Measurements from ENCODE around the gene SERPINI1. TPM values are rescaled to one million over a fixed set of nuclear protein-coding genes. Genes with fewer than 3 reads are reported as not detected.

SERPINI1 gene
- total RNA-seq, 1 experiment from 2014 or later, result 0.14 TPM

DNA sequence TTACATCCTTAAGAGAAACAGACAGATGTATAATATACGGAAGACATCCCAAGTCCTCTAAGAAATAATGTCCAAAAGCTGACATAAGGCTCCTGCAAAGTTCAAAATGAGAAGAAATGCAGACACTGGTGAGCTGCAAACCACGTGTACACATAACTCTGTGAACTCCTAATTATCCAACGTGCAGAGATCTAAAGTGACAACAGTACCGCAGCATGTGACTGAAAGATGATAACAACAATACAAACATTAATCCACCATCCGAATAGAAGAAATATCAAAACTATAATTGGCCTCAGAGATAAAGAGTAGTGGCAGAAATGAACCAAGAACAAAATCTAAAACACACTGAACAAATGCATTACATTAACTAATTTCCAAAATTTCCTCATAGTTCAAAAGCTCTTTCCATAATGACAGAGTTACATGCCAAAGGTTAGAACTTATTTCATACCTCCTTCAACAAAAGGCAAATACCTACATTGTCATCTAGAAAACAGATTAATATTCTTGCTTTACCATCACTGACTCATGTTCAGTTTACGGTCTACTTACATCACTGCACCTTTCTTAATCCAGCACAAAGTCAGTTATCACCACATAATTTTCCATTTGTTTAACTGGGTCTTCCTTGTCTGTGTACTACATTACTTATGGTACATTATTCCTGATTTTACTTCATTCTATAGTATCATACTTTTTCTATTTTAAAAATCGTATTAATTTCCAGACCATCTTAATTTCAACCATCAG lies 3.0 kb upstream of the SERPINI1 start:
- DNase-seq (ENCODE audit: low spot score), result no peak
- in situ Hi-C loops (cut with HindIII; ENCODE audit: low sequenced_read_pairs), result no loop called here

GRCh38 chr3:167733961-167734497 lies 1.5 kb upstream of the SERPINI1 start:
- in situ Hi-C loops (cut with HindIII; ENCODE audit: low sequenced_read_pairs), result no loop called here
- DNase-seq (ENCODE audit: low spot score), result no peak

DNA sequence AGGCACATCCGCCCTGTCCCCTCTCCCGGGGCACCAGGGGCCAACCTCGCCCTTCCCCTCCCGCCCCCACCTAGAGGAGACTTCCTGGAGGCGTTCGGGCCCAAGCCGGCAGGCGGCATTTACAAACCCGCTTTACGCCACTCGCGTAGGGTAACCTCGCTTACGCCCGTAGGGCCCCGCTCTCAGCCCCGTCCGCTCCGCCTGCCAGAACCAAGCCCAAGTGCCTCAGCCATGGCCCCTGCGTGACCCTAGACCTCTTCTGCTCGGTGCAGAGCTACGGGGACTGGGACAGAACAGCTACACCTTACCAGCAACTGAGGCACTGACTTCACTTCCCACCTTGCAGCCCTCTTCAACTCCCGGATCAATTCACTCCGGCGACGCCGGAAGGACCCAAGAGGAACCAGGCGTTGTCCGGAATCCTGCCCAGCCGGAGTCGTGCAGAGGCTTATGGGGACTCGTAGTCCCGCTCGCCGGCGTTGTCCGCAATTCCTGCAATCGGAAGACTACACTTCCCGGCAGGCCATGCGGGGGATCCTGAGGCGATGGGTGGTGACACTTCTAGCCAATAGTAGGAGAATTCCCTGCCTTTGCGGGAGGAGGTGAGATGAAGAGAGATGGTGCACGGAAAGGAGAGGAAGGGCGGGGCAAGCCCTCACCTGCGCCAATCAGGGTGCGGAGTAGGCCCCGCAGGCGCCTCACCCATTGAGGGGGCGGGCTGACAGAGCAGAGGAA lies 856 bp upstream of the SERPINI1 start, which contains the start of gene PDCD10:
TSS of gene PDCD10 (minus strand) at position 395 of the 735 bp plus-strand sequence. CDS start 14,735 bp downstream, outside the sequence.
- in situ Hi-C loops (cut with HindIII; ENCODE audit: low sequenced_read_pairs), result no loop called here
- peak; percentile 100 for DNase-seq (ENCODE audit: low spot score)

DNA sequence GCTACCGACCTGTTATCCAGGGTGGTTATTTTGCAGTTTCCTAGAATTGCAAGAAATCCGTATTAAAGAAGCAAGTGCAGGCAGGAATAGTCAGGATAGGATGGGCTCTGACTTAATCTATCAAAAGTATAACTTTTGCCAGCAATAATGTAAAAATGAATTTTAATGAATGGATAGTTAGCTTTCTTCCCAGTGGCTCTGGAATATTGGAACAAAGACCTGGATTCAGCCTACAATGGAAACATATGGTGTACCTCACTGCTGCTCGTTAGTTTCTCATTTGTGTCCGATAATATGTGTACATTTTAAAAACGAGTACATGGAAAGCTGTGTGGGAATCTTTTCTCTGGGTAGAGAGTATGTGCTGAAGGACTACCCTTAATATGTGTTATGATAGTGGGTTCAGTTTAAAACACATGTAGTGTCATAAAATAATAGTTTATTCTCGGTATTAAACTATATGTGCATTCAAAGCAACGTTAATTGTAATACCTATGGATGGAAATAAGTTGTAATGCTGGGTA lies 805 bp downstream of the SERPINI1 start:
- peak; percentile 19 for DNase-seq (ENCODE audit: low spot score)
- in situ Hi-C loops (cut with HindIII; ENCODE audit: low sequenced_read_pairs), result no loop called here

GRCh38 chr3:167736997-167737396 lies 1.5 kb downstream of the SERPINI1 start:
- in situ Hi-C loops (cut with HindIII; ENCODE audit: low sequenced_read_pairs), result no loop called here
- no peak for DNase-seq (ENCODE audit: low spot score)

DNA sequence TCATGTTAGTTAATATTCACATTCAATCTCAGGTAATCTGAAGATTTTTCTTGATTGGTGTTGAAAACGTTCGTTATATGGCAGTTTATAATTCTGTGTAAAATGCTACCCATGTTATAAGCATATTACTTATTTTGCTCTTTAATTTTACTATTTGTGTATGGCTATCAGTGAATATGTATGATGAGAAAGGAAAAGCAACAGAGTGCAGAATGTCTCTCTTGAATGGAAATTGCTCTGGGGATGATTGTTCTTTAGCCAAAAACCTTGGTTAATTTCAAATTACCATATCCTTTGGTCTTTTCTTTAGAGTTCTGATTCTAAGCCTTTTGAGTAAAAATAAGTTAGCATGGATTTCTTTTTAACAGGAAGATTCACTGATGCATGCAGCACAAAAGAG lies 2.5 kb downstream of the SERPINI1 start:
- in situ Hi-C loops (cut with HindIII; ENCODE audit: low sequenced_read_pairs), result no loop called here
- no peak for DNase-seq (ENCODE audit: low spot score)

GRCh38 chr3:167739190-167739810 lies 3.8 kb downstream of the SERPINI1 start:
- in situ Hi-C loops (cut with HindIII; ENCODE audit: low sequenced_read_pairs), result no loop called here
- no peak for DNase-seq (ENCODE audit: low spot score)

DNA sequence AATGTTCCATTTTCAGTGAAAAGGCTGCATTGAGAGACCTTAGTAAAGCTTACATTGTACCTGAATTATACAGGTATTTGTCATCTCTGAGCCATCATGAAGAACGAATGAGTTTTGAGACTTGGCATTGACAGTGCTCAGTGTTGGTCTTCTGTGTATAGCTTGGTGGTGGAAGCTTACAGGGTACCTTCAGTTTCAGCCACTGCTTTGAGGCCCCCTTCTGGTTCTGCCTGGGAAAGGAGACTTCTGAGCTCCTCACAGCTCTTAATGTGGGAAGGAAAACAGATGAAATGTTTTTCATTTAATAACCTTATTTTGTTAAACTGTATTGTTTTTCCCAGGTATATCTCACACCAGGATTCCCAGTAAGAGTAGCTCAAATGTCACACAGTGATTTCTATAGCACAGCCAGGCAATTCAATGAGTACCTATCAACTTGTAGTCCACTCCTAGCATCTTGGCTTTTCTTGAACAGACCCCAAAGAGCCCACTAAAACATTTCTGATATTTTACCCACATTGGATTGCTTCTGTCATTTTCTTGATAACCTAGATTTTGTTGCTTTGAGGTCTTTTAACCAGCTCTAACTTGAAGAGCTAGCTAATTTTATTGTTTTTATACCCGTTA lies 5.6 kb downstream of the SERPINI1 start:
- in situ Hi-C loops (cut with HindIII; ENCODE audit: low sequenced_read_pairs), result no loop called here
- peak; percentile 26 for DNase-seq (ENCODE audit: low spot score)

DNA sequence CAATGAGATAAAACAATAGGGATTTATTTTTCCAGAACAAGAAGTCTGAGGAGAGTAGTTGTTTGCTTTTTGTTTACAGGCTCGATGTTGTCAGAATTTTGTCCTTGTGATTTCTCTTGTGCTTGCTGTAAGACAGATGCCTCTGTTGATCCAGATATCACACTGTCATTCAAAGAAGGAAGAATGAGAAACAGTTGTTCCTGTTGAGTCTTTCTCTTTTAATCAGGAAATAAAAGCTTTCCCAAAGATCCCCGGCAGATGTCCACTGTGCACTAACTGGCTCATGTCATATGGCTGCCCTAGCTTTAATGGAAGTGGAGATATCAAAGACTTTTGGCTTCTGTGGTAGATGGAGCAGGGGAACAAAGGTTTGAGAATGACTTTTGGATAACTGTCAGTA lies 6.8 kb downstream of the SERPINI1 start:
- no peak for DNase-seq (ENCODE audit: low spot score)
- in situ Hi-C loops (cut with HindIII; ENCODE audit: low sequenced_read_pairs), result no loop called here

DNA sequence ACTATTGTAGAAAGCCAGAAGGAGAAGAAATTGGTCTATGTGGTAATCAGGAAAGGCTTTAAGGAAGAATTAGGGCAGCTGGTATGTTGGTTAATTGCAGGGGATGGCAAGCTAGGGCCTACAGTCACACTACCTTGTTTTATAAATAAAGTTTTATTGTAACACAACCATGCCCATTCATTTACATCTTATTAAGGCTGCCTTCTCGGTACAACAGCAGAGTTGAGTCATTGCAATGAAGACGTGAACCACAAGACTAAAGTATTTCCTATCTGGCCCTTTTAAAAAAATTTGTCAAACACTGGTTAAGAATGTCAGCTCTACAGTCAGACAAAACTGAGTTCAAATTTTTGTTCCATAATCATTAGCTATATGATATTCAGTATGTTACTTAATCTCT lies 8.3 kb downstream of the SERPINI1 start:
- in situ Hi-C loops (cut with HindIII; ENCODE audit: low sequenced_read_pairs), result no loop called here

GRCh38 chr3:167749209-167749608 lies 13.7 kb downstream of the SERPINI1 start:
- in situ Hi-C loops (cut with HindIII; ENCODE audit: low sequenced_read_pairs), result no loop called here
- no peak for DNase-seq (ENCODE audit: low spot score)

More for the DNA sequence above, 8.3 kb downstream of the SERPINI1 start:
- DNase-seq (ENCODE audit: low spot score), result no peak

- DNase-seq (ENCODE audit: low spot score), result no peak
- in situ Hi-C loops (cut with HindIII; ENCODE audit: low sequenced_read_pairs), result no loop called here
Measured at GRCh38 chr3:167749728-167750127, 14.2 kb downstream of the SERPINI1 start.

GRCh38 chr3:167750272-167750971 lies 14.9 kb downstream of the SERPINI1 start:
- in situ Hi-C loops (cut with HindIII; ENCODE audit: low sequenced_read_pairs), result no loop called here
- DNase-seq (ENCODE audit: low spot score), result no peak

- DNase-seq (ENCODE audit: low spot score), result no peak
- in situ Hi-C loops (cut with HindIII; ENCODE audit: low sequenced_read_pairs), result no loop called here
Measured at GRCh38 chr3:167754049-167754448, 18.5 kb downstream of the SERPINI1 start.

DNA sequence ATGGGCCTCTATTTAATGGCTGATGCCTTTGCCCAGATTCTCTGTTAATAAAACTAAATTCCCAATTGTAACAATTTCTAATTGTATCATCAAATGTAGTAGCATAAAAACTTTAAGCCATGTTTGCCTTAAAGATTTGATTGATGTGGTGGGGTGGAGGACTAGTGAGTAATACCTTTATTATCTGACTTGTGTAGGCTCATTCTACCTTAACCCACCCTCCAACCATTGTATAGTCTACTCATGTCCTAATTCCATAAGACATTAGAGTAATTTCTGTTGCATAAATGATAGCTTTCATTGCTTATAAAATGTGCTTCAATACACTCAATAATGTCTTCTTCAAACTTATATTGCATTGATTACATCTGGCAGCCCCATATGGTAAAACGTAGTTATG lies 25.8 kb downstream of the SERPINI1 start:
- DNase-seq (ENCODE audit: low spot score), result no peak
- in situ Hi-C loops (cut with HindIII; ENCODE audit: low sequenced_read_pairs), result no loop called here

DNA sequence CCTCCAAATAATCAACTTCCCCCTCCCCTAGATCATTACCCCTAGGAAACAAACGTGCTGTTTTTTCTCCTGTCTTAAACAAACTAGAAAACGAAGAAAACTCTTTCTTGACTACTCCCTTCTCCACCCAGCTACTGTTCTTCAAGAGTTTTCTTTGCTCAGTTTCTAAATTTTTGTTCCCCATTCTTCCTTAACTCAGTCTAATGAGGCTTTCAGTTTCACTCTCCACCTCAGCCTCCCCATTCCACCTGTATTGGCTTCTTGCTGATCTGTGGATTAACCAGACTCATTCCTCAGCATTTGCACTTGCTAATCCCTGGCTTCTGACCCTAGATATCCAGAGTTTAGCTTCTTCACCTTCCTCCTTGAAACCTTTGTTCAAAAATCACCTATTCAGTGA lies 26.8 kb downstream of the SERPINI1 start:
- no peak for DNase-seq (ENCODE audit: low spot score)
- in situ Hi-C loops (cut with HindIII; ENCODE audit: low sequenced_read_pairs), result no loop called here

- in situ Hi-C loops (cut with HindIII; ENCODE audit: low sequenced_read_pairs), result no loop called here
- DNase-seq (ENCODE audit: low spot score), result no peak
Measured at GRCh38 chr3:167772992-167773391, 37.5 kb downstream of the SERPINI1 start.

DNA sequence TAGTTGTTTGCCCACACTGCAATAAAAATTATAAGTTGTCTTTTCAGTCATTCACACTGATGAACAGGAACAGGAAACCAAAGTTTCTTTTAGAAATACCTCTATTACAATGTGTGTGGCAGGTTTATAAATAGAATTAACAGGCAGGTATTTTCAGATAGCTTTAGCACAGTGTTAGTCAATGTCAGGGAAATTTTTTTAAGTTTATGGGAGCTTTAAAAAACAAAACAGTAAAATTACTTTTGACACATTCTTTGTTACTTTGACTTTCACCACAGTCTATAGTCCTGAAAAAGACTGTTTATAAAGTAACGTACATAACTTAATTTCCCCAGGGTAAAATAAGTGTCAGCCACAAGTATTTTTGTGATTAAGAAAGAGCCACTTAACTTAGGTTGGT lies 38.1 kb downstream of the SERPINI1 start:
- in situ Hi-C loops (cut with HindIII; ENCODE audit: low sequenced_read_pairs), result no loop called here
- DNase-seq (ENCODE audit: low spot score), result no peak
